Measurements from ENCODE around the gene PPP2R2D. TPM values are rescaled to one million over a fixed set of nuclear protein-coding genes. Genes with fewer than 3 reads are reported as not detected.

PPP2R2D gene
- total and polyA plus RNA-seq, 8 donors, result 15.6 to 96.7 (median 36.9) TPM

DNA sequence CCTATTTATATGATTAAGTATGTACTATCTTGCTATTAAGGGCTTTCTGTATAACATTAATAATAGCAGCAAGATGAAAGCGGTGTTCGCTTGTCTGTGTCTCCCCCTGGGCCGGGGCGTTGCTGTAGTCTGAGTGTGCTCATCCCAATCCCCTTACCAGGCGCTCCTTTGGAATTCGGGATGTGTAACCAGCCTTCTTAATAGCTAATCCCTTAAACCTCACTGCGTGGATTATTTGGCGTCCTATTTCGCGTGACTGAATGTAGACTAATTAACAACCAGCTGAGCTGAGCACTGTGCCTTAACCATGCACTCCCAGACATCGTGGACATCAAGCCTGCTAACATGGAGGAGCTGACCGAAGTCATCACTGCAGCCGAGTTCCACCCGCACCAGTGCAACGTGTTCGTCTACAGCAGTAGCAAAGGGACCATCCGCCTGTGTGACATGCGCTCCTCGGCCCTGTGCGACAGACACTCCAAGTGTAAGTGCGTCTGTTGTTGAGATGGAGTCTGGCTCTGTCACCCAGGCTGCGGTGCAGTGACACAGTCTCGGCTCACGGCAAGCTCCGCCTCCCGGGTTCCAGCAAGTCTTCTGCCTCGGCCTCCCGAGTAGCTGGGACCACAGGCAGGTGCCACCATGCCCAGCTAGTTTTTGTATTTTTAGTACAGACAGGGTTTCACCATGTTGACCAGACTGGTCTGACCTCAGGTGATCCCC lies 44.3 kb downstream of the PPP2R2D start:
- Histone ChIP-seq H3K4me1 (peaks cover 0 to 11% (median 4%) of the 10 kb centered on the region in 4 donors), H3K9me3 (no peaks in the 10 kb centered on the region), H3K4me3 (no peak overlapping the region), H3K36me3 (peaks cover 53 to 98% (median 93%) of the 10 kb centered on the region in 4 donors), H3K27me3 (no peaks in the 10 kb centered on the region), H3K27ac (no peak overlapping the region)
- TF ChIP-seq EP300 (IDR thresholded peaks at IDR 0.05) (no peak), POLR2AphosphoS5 (IDR thresholded peaks at IDR 0.05) (no peak), POLR2A (IDR thresholded peaks at IDR 0.05) (no peak)
- TF ChIP-seq, protein P1, sequence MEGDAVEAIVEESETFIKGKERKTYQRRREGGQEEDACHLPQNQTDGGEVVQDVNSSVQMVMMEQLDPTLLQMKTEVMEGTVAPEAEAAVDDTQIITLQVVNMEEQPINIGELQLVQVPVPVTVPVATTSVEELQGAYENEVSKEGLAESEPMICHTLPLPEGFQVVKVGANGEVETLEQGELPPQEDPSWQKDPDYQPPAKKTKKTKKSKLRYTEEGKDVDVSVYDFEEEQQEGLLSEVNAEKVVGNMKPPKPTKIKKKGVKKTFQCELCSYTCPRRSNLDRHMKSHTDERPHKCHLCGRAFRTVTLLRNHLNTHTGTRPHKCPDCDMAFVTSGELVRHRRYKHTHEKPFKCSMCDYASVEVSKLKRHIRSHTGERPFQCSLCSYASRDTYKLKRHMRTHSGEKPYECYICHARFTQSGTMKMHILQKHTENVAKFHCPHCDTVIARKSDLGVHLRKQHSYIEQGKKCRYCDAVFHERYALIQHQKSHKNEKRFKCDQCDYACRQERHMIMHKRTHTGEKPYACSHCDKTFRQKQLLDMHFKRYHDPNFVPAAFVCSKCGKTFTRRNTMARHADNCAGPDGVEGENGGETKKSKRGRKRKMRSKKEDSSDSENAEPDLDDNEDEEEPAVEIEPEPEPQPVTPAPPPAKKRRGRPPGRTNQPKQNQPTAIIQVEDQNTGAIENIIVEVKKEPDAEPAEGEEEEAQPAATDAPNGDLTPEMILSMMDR (IDR thresholded peaks at IDR 0.05), result no peak
- intact Hi-C loops (cut with DNase I; ENCODE audit: low total_unique reads), result no loop called here
- WGBS, 5 donors, result 94 to 97% (median 96%) methylated on average over 24 to 28 of the region's 28 CpGs
- peak in 1 of 2 donors; percentile 24 for DNase-seq

DNA sequence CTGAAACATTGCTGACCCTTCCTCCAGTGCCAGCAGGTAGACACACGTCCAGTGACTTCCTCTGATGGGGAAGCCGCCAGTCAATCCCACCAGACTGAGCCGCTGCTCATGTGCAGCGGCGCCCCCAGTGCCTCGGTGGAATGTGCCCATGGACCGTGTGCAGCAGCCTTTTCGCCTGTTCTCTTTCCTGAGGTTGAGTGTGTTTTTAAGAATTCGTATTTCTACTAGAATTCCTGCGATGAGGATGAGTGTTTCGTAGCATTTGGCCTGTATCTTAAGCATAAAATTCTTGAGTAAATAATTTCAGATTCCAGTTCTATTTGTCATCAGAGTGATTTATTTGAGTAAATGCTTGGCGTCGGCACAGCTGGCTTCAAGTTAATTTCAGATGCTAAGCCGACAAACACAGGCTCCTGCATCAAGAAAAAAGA lies 45.5 kb downstream of the PPP2R2D start:
- no peak overlapping the region for H3K4me3 ChIP-seq
- no peaks in the 10 kb centered on the region for H3K27me3 ChIP-seq
- TF ChIP-seq EP300 (IDR thresholded peaks at IDR 0.05), result no peak
- TF ChIP-seq POLR2A (IDR thresholded peaks at IDR 0.05), result no peak
- TF ChIP-seq, protein P1 (IDR thresholded peaks at IDR 0.05), result no peak
- no peak for TF ChIP-seq POLR2AphosphoS5 (IDR thresholded peaks at IDR 0.05)
- intact Hi-C loops (cut with DNase I; ENCODE audit: low total_unique reads), result no loop called here
- H3K4me1 ChIP-seq, result peaks cover 0 to 11% (median 4%) of the 10 kb centered on the region in 4 donors
- peaks cover 61 to 98% (median 93%) of the 10 kb centered on the region in 4 donors for H3K36me3 ChIP-seq
- 75 to 84% (median 82%) methylated on average over 14 of the region's 14 CpGs for WGBS, 5 donors
- H3K9me3 ChIP-seq, result no peaks in the 10 kb centered on the region
- DNase-seq, result no peak
- no peak overlapping the region for H3K27ac ChIP-seq

DNA sequence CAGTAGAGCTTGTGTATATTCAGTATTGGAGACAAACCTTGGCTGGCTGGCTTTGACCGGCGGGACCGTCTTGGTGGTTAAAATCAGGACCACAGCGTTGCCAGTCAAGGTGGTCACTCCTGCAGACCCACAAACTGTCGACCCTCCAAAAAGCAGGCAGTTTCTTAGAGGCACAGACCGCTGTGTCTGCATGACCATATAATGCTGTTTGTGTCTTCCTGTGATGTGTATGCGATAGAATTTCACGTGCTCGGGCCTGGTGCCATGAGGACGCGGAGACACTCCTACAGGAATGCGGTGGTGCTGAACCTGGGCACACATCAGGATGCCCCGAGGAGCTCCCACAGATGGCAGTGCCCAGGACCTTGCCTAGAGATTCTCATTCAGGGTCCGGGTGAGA lies 46.1 kb downstream of the PPP2R2D start:
- Histone ChIP-seq H3K4me3 (no peak overlapping the region), H3K4me1 (peaks cover 0 to 11% (median 4%) of the 10 kb centered on the region in 4 donors), H3K27me3 (no peaks in the 10 kb centered on the region), H3K27ac (no peak overlapping the region), H3K36me3 (peaks cover 61 to 98% (median 93%) of the 10 kb centered on the region in 4 donors), H3K9me3 (no peaks in the 10 kb centered on the region)
- peak in 1 of 2 donors; percentile 18 for DNase-seq
- TF ChIP-seq, protein P1 (IDR thresholded peaks at IDR 0.05), result no peak
- no peak for TF ChIP-seq POLR2A (IDR thresholded peaks at IDR 0.05)
- TF ChIP-seq EP300 (IDR thresholded peaks at IDR 0.05), result no peak
- TF ChIP-seq POLR2AphosphoS5 (IDR thresholded peaks at IDR 0.05), result no peak
- WGBS, 5 donors, result 93 to 97% (median 96%) methylated on average over 10 to 14 of the region's 14 CpGs
- intact Hi-C loops (cut with DNase I; ENCODE audit: low total_unique reads), result no loop called here

DNA sequence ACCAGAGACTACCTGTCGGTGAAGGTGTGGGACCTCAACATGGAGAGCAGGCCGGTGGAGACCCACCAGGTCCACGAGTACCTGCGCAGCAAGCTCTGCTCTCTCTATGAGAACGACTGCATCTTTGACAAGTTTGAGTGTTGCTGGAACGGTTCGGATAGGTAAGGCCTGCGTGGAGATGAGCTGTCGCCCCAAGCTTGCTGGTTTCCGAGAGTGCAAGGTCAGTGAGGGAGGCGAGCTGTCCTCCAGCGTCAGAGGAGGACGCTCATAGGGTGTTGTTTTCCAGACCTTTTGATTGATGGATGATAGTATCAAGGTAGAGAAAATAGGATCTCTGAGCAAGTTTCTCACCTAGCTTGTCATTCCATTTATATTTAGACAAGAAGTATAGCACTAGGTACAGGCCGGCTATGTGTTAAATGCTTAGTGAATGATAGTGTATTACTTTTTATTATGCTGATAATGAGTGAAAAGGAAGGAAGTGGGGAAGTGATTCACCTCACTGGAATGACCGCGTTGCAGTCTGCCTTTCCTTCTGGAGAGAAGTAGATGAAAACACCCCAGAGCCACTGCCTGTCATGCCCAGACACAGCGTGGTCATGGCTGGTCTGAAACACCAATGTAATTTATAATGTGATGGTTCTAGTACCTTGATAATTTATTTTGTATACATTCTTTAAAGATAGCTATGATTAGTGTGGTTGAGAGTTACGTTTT lies 47.0 kb downstream of the PPP2R2D start:
- intact Hi-C loops (cut with DNase I; ENCODE audit: low total_unique reads), result no loop called here
- Histone ChIP-seq H3K27me3 (no peaks in the 10 kb centered on the region), H3K9me3 (no peaks in the 10 kb centered on the region), H3K4me1 (peaks cover 0 to 11% (median 4%) of the 10 kb centered on the region in 4 donors), H3K4me3 (no peak overlapping the region), H3K36me3 (peaks cover 59 to 91% (median 88%) of the 10 kb centered on the region in 4 donors), H3K27ac (no peak overlapping the region)
- TF ChIP-seq POLR2A (IDR thresholded peaks at IDR 0.05), result no peak
- TF ChIP-seq, protein P1 (IDR thresholded peaks at IDR 0.05), result no peak
- no peak for TF ChIP-seq EP300 (IDR thresholded peaks at IDR 0.05)
- no peak for TF ChIP-seq POLR2AphosphoS5 (IDR thresholded peaks at IDR 0.05)
- 90 to 95% (median 94%) methylated on average over 18 of the region's 18 CpGs for WGBS, 5 donors
- no peak for DNase-seq

Measured in stomach (tissue), 9 donors.